Glomerular endothelial cell (primary cell): ENCODE results near the gene SLC23A3. TPM values are rescaled to one million over a fixed set of nuclear protein-coding genes. Genes with fewer than 3 reads are reported as not detected.

Experiments used
- DNase-seq: peaks from one replicate; pipeline ENCODE4 v3.0.0-alpha.2; 2011; ENCODE audit warnings: low read depth, low spot score; ENCODE audit errors: extremely low read depth
- total RNA-seq: library from RNA; depleted of rRNA; stranded (reverse); fragments of >200 nt; gene quantifications from 2 replicates; pipeline ENCODE4 v1.2.3, GENCODE V29; 2015

SLC23A3 gene
- total RNA-seq, 1 donor from 2014 or later = 1.3 TPM

DNA sequence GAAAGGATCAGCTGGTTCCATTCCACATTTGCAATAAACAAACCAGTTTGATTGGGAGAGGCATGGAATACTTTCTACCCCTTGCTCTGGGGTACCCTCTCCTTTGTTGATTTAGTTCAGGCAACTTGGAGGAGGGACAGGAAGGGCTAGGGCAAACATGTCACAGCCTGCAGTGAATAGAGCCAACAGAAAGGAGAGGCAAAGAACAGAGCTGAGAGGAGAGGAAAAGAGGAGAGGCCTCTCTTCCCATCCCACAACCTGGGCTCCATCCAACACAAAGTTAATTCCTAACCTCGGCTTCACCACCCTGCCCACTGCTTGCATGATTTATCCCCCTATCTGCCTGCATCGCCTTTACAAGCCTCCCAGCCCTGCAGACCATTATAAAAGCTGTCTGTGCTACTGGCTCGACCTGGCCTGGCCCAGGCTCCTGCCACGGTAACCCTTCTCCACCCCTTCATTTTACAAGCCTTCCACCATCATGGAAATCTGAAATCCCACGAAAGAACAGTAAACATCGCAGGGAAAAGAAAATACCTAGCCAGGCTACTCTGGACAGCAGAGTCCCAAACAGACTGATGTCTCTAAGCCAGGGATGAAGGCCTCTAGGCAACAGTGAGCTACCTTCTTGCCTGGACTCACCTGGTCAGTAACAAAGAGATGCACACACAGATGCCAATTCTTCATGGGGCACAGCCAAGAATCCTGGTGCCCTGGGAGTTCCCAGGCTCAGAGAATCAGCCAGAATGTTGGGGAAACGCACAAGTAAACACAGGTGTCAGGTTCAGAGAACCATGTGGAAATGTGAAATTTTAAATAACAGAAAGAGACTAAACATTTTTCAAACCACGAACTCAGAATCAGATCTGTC is 52.8 kb downstream of the SLC23A3 start:
- no peak for DNase-seq

DNA sequence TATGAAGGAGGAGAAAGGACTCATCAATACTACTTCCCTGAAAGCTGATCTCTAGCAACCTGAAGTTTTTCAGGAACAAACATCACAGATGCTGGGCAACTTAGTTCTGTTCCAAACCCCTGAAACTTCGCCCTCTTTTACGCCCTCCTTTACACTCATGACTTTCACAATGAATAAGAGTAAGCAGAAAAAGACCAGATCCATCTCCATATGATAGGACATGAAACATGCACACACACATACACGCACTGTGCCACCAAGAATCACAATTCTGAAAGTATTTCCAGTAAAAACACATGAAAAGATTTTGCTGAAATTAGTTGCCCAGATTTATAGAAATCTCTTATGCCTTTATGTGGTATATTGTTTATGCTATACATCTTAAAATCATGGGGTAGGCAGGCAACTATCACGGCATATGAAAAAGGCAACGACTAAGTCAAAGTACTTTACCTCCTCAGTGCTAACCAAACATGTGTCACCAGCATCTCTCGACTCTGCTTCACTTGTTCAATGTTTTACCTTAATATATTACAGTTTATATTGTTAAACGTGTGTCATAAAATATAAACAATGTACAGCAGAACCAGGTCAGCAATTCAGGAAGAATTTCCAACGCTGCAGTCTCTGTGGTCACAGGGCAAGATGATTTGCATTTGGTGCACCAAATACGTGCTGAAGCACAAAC is 57.0 kb downstream of the SLC23A3 start:
- no peak for DNase-seq

DNA sequence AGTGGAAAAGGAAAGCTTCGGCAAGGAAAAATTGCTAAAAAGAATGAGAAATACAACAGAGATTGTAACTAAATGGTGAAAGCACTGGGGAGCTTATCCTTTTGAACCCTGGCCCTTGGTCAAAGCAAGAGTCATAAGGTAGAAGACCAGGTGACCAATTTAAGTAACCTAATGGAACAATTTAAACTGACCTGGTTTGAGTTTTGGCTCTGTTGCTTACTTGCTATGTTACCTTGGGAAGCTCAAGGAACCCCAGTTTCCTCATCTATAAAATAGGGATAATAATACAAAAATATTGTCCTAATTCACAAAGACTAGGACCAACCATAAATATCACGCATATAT is 57.8 kb downstream of the SLC23A3 start:
- DNase-seq = no peak

Other genes with a start within 250 kb of the SLC23A3 start
- not detected in 2 replicates for gene CDK5R2, start 210.4 kb downstream of the SLC23A3 start, total RNA-seq
- not detected in 2 replicates for gene FEV, start 184.8 kb downstream of the SLC23A3 start, total RNA-seq
- not detected in 2 replicates for gene CRYBA2, start 176.6 kb downstream of the SLC23A3 start, total RNA-seq
- not detected in 2 replicates for gene CFAP65, start 128.5 kb downstream of the SLC23A3 start, total RNA-seq
- gene IHH, start 109.1 kb downstream of the SLC23A3 start, total RNA-seq = not detected in 2 replicates
- gene NHEJ1, start 9.2 kb downstream of the SLC23A3 start, total RNA-seq = 18.3 and 21.0 TPM in 2 replicates
- gene CNPPD1, start 6.9 kb upstream of the SLC23A3 start, total RNA-seq = 33.2 and 40.3 TPM in 2 replicates
- gene RETREG2, start 8.2 kb upstream of the SLC23A3 start, total RNA-seq = 43.8 and 48.0 TPM in 2 replicates
- 23.7 and 26.1 TPM in 2 replicates for gene ZFAND2B, start 36.8 kb upstream of the SLC23A3 start, total RNA-seq
- gene ABCB6, start 48.9 kb upstream of the SLC23A3 start, total RNA-seq = 11.8 and 17.8 TPM in 2 replicates
- gene ATG9A, start 59.6 kb upstream of the SLC23A3 start, total RNA-seq = 64.2 and 65.2 TPM in 2 replicates
- gene ANKZF1, start 59.8 kb upstream of the SLC23A3 start, total RNA-seq = 19.1 and 32.2 TPM in 2 replicates
- gene GLB1L, start 75.4 kb upstream of the SLC23A3 start, total RNA-seq = 5.1 and 6.2 TPM in 2 replicates
- 5.6 and 13.7 TPM in 2 replicates for gene STK16, start 75.5 kb upstream of the SLC23A3 start, total RNA-seq
- not detected in 2 replicates for gene TUBA4B, start 83.2 kb upstream of the SLC23A3 start, total RNA-seq
- 7.8 and 21.4 TPM in 2 replicates for gene TUBA4A, start 83.9 kb upstream of the SLC23A3 start, total RNA-seq
- gene DNAJB2, start 109.3 kb upstream of the SLC23A3 start, total RNA-seq = 31.7 and 33.1 TPM in 2 replicates
- 0.47 and 0.97 TPM in 2 replicates for gene PTPRN, start 139.4 kb upstream of the SLC23A3 start, total RNA-seq
- not detected in 2 replicates for gene RESP18, start 162.7 kb upstream of the SLC23A3 start, total RNA-seq
- gene DNPEP, start 217.9 kb upstream of the SLC23A3 start, total RNA-seq = 48.9 and 50.9 TPM in 2 replicates
- not detected in 2 replicates for gene DES, start 248.3 kb upstream of the SLC23A3 start, total RNA-seq